Stimulated activated CD4-positive, alpha-beta T cell treated with anti-CD3 and anti-CD28 coated beads, Interleukin-12 subunit alpha, Interleukin-12 subunit beta, amount 100 ng/mL, for 48 hours (primary cell): ENCODE results near the gene PRRC2A.

Experiments
- DNase-seq, 3 donors: peaks; one replicate each; pipeline ENCODE4 v3.0.0-alpha.2; 2020; ENCODE audit warnings: low read depth in 2 of 3, low spot score in 1 of 3

PRRC2A gene

DNA sequence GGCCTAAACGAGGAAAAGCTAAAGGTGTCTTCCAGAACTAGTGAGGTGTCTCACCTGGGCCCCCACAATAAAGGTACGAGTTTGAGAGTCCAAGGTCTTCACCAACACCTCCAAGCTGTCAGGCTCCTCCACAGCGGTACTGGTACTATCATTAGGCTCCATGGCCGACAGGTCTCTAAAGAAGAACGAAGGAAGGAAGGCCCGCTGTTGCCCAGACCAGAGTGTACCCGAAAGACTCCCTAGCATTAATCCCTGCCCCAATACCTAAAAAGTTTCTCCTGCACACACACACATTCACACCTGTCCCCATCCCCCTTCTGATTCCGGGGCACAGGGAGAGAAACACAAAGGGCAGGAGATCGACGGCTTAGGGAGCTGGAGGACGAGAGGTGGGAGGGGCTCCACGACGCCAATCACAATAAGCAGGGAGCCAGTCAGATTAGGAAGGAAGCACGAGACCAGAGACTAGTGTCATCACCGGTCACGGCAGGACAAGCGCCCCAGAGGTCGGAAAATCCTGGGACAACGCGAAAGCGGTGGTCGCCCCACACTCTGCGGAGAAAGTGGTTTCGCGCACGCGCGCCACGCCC lies 31.2 kb downstream of the PRRC2A start:
- peak in 1 of 3 donors; percentile 49 for DNase-seq

DNA sequence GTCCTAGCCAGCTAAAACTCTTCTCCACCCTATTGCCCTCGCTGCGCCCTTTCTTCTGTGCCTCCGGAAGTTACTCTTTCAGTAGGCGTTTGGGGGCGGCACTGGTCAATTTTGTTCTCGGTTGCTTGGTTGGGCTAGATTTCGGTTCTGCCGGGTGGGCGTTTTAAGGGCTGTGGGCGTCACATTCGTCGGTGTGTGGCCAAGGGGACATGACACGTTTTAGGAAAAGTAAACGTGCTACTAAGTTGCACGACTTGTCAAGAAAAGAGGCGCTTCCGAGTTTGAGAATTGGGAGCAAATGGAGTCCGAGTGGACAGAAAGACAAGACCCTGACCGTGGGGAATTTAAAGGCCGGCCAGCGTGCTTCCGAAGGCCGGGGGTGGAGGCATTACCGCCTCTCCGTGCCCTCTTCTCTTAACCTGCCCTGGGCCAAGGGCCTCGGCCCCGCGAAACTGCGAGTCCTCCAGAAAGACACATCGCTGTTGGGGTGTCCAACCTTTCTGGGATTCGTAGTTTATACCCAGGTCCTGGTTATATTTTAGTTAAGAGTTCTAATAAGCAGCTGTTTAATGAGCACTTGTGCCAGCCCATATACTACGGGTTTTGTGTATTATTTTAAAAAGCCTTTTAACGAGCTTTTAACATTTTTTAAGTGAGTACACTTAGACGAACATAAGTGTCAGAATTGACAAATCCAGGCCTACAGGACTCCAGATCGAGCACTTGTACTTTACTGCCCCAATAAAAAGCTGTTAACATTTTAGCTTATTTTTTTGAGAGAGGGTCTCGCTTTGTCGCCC lies 32.6 kb downstream of the PRRC2A start:
- DNase-seq = peak in 2 of 3 donors; percentile 76 to 79

DNA sequence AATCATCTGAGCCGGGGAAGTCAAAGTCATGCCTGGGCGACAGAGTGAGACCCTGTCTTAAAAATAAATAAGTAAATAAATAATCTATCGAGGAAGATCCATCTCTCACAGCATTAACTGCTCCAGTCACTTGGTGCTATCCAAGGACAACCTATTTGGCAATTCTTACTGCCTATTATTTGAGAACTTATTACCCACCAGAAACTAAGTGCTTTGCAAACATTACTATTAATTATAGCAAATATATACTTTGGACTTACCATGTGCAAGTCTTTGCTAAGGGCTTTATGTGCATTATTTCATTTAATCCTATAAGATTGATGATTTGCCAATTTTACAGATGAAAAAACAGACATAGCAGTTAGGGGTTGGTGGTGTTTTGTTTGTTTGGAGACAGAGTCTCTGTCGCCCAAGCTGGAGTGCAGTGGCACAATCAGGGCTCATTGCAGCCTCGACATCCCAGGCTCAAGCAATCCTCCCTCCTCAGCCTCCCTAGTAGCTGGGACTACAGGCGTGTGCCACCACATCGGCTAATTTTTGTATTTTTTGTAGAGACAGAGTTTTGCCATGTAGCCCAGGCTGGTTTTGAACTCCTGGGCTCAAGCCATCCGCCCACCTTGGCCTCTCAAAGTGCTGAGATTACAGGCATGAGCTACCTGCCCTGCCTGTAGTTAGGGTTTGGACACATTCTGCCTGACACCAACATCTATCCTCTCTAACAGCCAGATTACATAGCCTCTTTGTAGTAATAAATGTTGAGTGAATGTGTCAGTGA lies 34.2 kb downstream of the PRRC2A start:
- DNase-seq = no peak

DNA sequence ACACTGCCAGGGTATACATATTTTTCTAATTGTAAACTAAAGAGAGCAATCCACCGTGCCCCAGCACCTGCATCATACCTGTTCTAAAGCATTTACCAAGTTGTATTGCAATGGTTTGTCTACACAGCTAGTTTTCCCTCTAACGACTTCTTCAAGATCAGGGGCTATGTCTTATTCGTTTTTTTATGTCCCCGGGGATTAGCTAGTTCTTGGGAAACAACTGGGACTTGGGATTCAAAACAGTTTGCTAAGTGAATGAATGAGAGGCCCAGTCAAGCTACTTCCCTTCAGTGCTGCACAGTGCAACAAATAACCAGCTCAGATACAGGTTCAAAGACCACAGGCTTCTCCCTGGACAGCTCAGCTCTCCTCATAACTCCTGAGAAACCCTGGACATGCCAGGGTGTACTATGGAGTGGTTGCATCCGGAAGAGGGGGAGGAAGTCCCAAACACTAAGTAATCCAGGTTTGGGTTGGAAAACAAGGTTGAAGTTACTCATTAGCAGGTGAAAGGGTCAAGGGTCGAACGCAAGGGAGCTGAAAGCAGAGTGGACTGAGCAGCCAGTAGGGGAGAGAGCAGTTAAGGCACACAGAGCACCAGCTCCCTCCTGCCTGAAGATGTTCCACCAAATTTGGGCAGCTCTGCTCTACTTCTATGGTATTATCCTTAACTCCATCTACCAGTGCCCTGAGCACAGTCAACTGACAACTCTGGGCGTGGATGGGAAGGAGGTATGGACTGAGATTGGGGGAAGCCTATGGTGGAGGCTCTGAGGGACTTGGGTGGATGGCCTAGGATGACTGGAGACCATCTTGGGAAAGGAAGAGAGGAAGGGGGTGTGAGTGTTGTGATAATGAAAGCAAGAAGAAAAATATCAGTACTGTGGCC lies 35.1 kb downstream of the PRRC2A start, which contains the start of gene APOM:
APOM (plus strand) TSS at position 546 of the 889 bp plus-strand sequence; CDS start at position 619, 73 bp downstream.
- DNase-seq = no peak

DNA sequence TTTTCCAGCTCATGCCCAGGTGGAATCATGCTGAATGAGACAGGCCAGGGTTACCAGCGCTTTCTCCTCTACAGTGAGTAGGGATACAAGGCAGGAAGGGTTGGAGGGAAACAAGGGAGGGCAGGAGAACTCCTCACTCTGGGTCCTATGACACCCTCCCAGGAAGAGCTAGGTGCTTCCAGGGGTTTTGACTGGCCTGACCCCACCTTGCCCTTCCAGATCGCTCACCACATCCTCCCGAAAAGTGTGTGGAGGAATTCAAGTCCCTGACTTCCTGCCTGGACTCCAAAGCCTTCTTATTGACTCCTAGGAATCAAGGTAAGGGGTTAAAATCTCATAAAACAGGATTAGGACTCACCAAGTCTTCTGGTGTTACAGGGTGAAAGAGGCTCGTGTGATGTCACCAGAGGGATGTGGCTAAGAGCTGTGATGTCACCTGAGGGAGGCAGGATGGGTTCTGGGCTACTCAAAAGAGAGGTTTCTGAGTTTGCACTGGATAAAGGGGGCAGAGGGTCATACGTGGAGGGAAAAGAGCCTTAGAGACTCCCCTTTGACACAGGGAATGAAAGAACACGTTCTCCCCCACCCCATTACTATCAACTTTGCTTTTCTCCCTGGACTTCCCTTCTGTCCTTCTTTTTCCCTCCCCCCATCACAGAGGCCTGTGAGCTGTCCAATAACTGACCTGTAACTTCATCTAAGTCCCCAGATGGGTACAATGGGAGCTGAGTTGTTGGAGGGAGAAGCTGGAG lies 37.1 kb downstream of the PRRC2A start:
- no peak for DNase-seq

DNA sequence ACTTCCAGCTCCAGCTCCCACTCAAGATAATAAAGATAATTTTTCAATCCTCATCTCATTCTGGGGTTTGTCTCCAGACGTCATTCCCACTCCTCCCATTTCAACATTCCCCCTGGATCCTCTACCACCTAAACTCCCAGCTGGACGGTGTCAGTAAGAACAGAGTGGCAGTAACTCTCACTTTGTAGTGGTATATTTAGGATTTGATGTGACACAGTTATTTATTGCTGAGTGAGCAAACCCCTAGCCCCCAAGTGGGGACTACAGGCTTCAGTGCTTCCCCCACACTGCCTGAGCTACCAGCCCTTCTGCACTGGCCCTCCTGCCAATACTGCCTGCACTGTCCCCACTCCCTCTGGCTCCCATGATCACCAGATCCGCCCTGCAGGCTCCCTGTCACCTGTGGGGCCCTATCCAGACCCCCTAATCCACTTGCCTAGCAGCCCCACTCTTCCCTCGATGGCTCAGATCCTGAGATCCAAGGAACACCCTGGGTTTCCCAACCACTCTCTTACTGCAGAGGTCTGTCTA lies 37.7 kb downstream of the PRRC2A start:
- no peak for DNase-seq

DNA sequence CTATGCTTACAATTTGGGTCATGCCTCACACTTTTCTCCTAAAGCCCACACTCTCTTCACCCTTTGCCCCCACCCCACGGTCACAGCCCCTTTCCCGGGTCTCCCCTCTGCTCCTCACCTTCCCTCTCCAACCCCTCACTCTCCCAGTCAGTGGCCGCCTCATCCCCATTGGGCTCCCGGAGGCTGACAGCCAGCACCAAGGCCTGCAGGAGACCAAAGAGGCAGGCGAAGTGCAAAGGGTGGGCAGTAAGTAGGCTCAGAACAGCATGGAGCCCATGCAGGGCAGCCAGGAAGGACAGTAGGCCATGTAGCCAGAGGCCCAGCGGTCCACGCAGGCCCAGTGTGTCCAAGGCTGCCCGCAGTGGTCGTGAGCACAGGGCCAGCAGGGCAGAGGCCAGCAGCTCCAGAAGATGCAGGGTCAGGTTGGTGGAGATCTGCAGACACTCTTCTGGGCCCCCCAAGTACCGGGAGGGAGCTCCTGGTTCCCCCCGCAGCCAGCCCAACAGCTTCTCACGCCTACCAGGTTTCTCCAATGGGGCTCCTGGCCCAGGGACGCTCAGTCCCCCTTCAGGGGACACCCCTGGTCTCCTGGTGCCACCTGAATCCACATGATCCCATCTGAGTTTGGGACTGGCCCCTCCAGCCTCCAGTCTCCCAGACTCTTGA lies 38.6 kb downstream of the PRRC2A start:
- DNase-seq = no peak

DNA sequence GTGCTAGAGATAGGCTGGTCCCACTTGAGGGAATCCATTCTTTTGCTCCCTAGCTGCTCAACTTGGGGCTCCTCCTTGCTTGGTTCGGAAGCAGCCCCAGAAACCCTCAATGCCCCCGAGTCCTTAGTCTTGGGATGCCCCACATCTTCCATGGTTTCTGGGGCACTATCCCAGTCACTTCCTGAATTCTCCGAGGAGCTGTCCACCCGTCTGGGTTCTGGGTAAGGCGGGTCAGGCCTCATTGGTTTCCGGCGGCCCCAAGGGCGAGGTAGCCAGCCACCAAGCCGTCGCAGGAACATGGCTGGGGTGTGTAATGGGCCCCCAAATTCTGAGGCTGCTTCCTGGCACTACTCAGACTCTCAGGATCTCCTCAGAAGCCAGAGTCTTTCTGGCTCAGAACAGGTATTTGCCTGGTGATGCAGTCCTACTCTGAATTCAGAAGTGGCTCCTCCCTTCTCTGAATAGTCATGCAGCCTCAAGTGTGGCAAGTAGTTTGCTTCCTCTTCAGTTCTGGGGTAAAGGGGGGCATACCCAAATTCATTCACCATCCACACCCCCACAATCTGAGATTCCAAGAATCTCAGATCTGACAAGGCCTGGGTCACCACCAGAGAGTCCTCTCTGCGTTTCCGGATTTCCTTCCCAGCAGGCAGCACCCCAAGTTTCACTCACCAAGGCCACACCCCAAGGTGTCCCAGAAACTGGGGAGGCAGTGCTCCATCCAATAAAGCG lies 39.3 kb downstream of the PRRC2A start:
- DNase-seq = no peak

DNA sequence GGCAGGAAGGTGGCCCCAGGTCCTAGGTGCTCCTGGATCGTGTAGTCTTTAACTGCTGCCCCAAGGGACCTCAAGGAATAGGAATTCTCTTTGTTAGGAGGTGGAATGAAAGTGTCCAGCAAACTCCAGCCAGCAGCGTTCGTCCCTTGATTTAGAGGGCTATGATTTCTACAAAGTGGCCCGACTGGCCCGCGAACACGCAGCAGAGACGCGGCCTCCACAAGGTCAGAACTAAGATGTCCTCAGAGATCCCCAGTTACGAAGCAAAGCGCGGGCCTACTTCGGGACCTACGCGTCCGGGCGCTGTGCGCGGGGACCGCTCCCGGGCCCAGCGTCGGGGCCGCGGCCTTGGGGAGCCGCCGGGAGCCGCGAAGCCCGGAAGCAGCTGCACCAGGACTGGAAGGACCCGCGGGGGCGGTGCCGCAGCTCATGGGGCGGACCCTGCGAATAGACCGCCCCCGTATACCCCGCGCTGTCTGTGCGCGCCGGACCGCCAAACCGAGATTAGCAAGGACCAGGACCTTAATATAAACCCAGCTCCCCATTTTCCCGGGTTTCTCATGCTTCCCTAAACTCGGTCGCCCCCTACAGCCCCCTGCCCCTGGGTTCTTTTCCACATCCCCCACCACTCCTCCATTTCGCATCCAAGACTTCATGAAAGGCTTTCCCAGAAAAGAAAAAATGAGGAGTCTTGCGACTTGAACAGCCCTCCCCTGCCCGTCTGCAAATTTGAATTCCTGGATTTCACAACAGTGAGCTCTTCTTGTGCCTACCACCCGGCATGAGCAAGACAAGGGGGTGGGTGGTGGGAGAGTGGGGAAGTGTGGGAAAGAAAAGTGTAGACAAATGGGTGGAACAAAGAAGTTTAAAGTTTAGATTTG lies 40.1 kb downstream of the PRRC2A start, which contains the start of gene C6orf47:
C6orf47 (minus strand) TSS at position 398 of the 881 bp plus-strand sequence. CDS start 831 bp downstream, outside the sequence.
- peak; percentile 42 to 78 (median 57) for DNase-seq

DNA sequence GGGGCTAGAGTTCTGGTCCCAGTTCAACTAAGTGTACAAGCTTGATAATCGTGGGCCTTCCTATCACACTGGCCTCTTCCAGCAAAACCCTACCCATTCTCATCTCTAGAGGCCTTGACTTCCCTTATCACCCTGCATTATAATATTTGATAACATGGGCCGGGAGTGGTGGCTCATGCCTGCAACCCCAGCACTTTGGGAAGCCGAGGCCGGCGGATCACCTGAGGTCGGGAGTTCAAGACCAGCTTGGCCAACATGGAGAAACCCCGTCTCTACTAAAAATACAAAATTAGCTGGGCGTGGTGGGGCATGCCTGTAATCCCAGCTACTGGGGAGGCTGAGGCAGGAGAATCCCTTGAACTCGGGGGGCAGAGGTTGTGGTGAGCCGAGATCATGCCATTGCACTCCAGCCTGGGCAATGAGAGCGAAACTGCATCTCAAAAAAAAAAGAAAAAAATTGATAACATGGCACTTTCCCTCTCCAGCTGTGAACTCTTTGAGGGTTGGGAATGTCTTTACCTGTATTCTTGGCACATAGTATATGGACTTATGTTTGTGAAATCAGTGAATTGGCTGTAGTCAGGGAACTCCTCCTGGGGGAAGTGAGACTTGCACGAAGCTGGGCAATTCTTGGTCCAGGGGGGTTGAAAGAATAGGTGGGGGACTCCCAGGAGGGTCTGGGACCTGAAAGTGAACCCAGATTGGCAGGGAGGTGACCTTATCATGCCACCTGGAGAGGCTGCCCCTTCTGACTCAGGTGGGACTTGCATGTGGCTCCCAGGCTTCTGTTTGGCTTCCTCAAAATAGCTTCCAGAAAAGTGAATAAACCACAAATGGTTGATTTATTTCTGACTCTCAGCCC lies 41.0 kb downstream of the PRRC2A start:
- no peak for DNase-seq

DNA sequence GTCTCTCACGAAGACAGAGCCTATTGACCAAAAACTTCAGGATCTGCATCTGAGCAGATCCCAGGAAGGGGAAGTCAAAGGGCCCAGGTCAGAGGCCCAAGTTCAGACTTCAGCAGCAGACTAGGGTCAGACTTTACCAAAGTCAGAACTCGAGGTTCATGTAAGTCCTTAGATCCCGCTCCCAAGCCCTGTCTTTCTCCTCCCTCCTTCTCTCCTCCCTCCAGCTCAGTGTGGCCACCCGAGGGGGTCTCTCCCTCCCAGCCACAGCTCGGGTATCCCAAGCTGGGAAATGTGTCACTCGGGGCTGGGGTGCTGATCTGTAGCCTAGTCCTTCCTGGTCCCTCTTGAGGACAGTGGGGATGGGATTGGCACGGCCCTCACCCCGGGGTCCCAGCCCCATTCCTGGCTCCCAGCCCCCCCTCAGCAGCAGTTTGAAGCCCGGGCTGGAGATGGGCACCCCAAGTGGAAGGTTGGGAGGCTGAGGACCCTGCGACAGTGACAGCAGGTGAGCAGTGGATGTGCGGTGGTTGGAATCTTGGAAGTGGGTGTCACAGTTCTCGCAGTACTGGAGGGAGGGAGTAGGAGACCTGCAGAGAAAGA lies 41.7 kb downstream of the PRRC2A start:
- DNase-seq = no peak

DNA sequence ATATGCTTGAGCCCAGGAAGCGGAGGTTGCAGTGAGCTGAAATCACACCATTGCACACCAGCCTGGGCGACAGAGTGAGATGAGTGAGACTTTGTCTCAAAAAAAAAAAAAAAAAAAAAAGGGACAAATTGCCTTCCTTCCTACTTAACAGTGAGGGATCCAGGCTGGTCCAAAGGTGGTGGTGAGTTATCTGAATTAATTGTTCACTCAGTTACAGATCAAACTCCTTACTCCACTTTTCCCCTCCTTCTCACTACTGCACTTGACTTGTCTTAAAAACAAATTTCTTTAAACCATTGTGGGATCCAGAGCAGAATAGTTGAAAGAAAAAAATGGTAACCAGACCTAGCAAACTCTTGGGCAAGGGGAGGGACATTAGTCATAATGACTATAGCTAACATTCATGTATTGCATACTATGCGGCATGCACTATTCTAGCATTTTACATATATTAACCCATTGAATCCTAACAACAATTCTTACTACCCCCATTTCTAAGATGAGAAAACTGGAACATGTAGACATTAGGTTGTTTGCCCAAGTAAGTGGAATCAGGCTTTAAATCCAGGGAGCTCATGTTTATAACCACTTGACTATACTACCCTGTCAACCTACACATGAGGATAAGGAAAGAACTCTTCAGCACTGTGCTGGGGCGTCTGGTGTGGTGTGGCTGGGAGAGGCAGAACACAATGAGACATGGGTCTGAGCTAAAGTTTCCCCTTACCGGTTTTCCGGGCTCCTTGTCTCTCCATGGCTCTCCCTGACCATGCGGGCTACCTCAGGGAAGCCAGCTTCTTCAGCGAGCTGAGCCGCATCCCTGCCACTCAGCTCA lies 42.8 kb downstream of the PRRC2A start:
- DNase-seq = no peak

DNA sequence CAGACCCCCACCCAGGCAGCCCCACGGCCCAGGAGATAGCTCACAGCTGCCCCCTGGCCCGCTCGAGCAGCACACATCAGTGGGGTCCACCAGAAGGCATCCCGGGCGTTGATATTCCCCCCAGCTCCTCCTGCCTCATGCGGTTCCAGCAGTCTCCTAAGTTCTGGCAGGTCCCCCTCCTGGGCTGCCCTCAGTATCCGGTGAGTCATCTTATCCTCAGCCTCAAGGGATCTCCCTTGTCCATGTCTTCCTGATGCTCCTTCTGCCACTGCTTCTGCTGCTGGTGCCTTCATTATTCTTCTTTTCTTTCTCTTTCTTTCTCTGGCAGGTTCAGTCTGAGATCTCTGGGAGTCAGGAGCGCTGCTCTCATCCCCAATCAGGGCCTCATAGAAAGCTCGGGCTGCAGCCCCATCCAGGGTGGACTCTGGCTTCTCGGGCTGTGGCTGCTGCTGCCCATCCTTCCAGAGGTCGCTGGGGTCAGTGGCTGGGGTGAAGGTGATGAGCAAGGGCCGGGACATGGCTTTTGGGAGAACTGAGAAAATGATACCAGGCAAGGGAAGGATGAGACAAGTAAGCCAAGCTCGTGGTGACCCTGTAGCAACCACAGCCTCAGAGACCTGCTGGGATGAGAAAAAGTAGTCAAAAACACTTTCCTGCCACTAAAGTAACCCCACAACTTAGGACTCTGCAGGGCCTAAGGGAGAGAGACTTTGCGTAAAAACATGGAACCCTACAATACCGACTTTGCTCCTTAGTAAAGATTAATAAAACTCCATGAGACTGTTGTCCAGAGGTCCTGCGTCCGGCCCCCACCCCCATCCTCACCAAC lies 43.7 kb downstream of the PRRC2A start:
- DNase-seq = no peak

DNA sequence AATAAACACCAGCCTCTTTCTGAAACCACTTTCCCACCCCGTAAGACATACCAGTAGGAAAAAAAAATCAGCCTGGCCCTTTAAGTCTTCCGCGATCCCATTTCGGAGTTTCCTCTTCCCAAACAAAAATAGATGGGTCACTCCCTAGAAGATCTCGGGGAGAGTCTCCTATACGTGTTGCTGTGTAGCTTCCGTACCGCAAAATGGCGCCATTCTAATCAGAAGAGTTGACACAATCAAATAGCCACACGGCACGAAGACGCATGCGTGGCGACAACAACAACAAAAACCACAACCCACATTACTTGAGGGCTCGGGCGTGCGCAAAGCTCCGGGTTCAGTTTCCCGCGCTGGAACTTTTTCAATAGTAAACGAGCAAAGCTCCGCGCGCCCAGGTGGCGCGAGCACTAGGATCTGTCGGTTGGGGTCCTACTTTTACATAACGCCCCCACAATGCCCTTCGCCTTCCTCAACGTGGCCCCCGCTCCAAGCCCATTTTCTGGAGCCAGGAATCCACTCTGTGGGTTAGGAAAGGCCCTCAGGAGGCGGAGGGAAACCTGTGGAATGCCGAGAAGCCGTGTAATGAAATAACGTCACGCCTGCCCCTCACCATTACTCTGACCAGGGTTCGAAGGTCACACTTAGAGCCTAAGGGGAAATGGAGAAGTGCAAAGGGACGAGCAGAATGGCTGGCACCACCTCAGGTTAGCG lies 44.4 kb downstream of the PRRC2A start, which contains the start of gene GPANK1:
GPANK1 (minus strand) TSS at position 208 of the 711 bp plus-strand sequence. CDS start 519 bp downstream, outside the sequence.
- peak; percentile 78 to 84 (median 83) for DNase-seq
